Brain microvascular endothelial cell (primary cell): ENCODE results near the gene MS4A6A.
"Not testable (repeated sequence)": the region's sequence is repeated elsewhere in the genome, so short reads cannot be mapped to it uniquely, and the experiment has no call there.

ENCODE experiments used
- DNase-seq: peaks from one replicate; pipeline ENCODE4 v3.0.0-alpha.2; 2020
- H3K27ac ChIP-seq: fragments of 250-450 bp; sonication (Bioruptor Pico); 2 replicates; pipeline ENCODE4 v1.5.1; 2020; ENCODE audit warnings: mild to moderate bottlenecking, moderate library complexity
- H3K27me3 ChIP-seq: fragments of 250-450 bp; sonication (Bioruptor Pico); replicated peaks from 2 replicates; pipeline ENCODE4 v1.5.1; 2020; ENCODE audit warnings: mild to moderate bottlenecking
- H3K36me3 ChIP-seq: fragments of 250-450 bp; sonication (Bioruptor Pico); replicated peaks from 2 replicates; pipeline ENCODE4 v1.5.1; 2020; ENCODE audit warnings: mild to moderate bottlenecking
- H3K4me3 ChIP-seq: 2 replicates; pipeline ENCODE4 v1.5.1; 2011; ENCODE audit warnings: low read depth, mild to moderate bottlenecking, control low read depth, low read length, moderate library complexity
- in situ Hi-C: cut with HindIII; loops from 2 replicates; pipeline ENCODE4 v1.10.0; 2017; ENCODE audit warnings: low sequenced_read_pairs, low pct_ligation_motif_present
- TF ChIP-seq, protein P1 (sequence below): IDR thresholded peaks from 2 replicates; pipeline ENCODE4 v1.5.1; 2011; ENCODE audit warnings: low read depth, mild to moderate bottlenecking, moderate library complexity, low read length, control low read depth, inconsistent platforms; ENCODE audit errors: missing control alignments

MS4A6A gene

DNA sequence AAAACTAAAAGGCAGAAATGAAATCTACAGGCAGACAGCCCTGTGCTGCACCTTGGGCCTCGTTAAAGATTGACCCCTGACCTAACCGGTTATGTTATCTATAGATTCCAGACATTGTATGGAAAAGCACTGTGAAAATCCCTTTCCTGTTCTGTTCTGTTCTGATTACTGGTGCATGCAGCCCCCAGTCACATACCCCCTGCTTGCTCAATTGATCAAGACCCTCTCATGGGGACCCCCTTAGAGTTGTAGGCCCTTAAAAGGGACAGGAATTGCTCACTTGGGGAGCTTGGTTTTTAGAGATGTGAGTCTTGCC lies 2.6 kb upstream of the MS4A6A start:
- H3K27me3 ChIP-seq, H3K4me3 ChIP-seq, H3K36me3 ChIP-seq, in situ Hi-C loops, DNase-seq, H3K27ac ChIP-seq: not testable (repeated sequence)

DNA sequence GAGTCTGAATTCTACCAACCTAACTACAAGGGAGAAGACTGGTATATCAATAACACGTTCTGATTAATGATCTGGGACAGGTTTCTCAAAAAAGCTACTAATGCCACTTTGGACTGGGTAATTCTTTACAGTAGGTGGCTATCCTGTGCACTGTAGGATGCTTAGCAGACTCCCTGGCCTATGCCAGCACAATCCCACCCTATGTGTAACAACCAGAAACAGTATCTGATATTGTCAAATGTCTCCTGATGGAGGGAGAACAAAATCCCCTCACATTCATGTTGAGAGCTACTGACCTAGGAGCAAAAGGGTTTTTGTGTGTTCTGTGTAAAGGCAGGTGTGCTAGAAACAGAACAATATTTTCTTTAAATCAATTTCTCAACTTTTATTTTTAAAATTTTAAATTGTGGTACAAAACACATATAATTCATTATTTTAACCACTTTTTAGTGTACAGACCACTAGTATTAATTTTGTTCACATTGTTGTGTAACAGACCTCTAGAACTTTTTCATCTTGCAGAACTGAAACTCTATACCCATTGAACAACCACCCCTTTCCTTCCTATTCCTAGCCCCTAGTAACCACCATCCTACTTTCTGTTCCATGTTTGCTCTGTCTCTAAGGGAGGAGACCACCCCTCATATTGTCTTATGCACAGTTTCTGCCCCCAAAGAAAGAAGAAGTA lies 2.1 kb upstream of the MS4A6A start:
- TF ChIP-seq, protein P1, sequence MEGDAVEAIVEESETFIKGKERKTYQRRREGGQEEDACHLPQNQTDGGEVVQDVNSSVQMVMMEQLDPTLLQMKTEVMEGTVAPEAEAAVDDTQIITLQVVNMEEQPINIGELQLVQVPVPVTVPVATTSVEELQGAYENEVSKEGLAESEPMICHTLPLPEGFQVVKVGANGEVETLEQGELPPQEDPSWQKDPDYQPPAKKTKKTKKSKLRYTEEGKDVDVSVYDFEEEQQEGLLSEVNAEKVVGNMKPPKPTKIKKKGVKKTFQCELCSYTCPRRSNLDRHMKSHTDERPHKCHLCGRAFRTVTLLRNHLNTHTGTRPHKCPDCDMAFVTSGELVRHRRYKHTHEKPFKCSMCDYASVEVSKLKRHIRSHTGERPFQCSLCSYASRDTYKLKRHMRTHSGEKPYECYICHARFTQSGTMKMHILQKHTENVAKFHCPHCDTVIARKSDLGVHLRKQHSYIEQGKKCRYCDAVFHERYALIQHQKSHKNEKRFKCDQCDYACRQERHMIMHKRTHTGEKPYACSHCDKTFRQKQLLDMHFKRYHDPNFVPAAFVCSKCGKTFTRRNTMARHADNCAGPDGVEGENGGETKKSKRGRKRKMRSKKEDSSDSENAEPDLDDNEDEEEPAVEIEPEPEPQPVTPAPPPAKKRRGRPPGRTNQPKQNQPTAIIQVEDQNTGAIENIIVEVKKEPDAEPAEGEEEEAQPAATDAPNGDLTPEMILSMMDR, result no peak
- Histone ChIP-seq H3K27me3 (no peaks in the 10 kb centered on the region), H3K27ac (no peak overlapping the region), H3K36me3 (no peaks in the 10 kb centered on the region), H3K4me3 (no peak overlapping the region)
- no peak for DNase-seq
- in situ Hi-C loops, result no loop called here

DNA sequence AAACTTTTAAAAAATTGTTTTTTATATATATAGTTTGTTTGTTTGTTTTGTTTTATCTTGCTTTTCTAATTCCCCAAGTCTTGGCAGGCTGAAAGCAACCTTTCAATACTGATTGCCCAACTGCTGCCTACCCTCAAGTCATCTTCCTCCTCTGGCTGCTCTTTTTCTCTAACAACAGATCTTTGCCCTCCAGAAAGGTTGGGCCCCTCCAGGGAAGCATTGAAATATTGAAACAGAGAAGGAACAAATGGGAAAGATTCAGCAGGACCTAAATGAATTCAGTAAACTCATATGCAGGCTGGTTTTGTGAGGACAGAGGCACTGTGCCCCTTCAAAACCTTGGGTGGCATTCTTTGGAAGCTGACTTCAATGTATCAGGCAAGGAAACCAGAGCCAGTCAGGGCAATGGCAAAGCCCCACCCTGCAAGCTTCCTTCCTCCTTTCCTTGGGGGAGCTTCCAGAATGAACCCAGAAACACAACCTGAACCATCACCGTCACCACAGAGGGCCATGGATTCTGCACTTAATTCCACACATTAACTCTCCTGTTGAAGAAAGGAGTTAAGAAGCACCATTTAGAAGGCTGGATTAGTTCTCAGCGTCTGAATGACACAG lies 815 bp upstream of the MS4A6A start:
- TF ChIP-seq, protein P1, result no peak
- Histone ChIP-seq H3K36me3 (no peaks in the 10 kb centered on the region), H3K4me3 (no peak overlapping the region), H3K27me3 (no peaks in the 10 kb centered on the region), H3K27ac (no peak overlapping the region)
- in situ Hi-C loops, result no loop called here
- no peak for DNase-seq

DNA sequence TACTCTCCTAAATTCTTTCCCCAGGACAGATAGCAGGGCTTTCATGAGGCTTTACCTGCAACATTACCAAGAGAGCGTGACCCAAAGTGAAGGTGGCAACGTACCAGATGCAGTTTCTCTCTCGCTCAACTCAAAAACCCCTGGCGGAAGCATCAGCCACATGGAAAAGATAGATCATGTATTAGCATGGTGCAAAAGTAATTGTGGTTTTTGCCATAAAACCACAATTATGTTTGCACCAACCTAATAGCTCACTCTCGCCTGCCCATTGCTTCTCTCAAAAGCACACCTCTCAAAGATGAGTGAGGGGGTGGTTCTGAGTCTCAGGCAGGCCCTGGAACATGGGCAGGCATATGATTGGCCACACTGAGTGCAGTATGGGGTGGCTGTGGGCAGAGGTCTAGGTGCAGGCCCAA lies 7.0 kb downstream of the MS4A6A start:
- no peaks in the 10 kb centered on the region for H3K36me3 ChIP-seq
- H3K27me3 ChIP-seq, result no peaks in the 10 kb centered on the region
- no peak overlapping the region for H3K4me3 ChIP-seq
- DNase-seq, result no peak
- no peak overlapping the region for H3K27ac ChIP-seq
- TF ChIP-seq, protein P1, result no peak
- in situ Hi-C loops, result no loop called here

DNA sequence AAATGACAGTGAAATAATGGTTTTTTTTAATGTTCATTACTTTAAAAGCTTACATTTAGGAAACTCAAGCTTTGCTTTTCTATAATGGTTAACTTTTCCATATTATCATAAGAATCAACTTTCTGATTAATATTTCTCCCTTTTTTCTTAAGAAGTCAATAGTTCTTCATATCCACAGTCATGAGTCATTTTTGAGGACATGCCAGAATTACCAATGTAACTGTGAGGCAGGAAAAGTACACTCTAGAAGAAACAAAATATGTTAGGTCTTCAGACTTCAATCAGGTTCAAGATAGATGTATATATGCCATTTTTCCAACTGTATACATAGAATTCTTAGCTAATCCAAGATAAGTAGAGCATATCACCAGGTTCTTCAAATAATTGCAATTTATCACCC lies 10.9 kb downstream of the MS4A6A start:
- no peaks in the 10 kb centered on the region for H3K36me3 ChIP-seq
- in situ Hi-C loops, result no loop called here
- DNase-seq, result no peak
- no peaks in the 10 kb centered on the region for H3K27me3 ChIP-seq
- H3K4me3 ChIP-seq, result no peak overlapping the region
- no peak overlapping the region for H3K27ac ChIP-seq
- TF ChIP-seq, protein P1, result no peak

DNA sequence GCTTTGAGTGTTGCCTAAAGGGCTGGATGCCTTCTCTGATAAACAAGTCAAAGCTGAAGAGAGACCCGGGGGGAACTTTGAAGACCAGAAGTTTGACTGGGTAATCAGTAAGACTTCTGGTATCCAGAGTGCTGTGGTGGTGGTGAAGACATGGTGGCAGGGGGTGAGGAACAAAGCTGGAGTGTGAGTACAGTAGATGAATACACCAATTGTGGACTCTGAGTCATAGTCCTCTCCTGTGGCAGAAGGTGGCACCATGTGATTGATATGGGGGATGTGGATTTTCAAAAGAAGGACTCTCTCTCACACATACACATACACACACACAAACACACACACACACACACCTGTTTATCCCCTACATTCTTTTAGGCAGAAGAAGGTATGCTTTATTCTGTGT lies 12.3 kb downstream of the MS4A6A start:
- H3K27ac ChIP-seq, result no peak overlapping the region
- in situ Hi-C loops, result no loop called here

More for the DNA sequence above, 12.3 kb downstream of the MS4A6A start:
- H3K4me3 ChIP-seq, result no peak overlapping the region
- no peak for DNase-seq
- no peaks in the 10 kb centered on the region for H3K27me3 ChIP-seq
- no peaks in the 10 kb centered on the region for H3K36me3 ChIP-seq
- TF ChIP-seq, protein P1, result no peak
